AG20443 (cell line): ENCODE measurements around the gene PPARGC1A.
A peak's percentile ranks its signal among the peaks of the same experiment; 100 is the strongest.

Experiments
- DNase-seq: peaks from one replicate; pipeline ENCODE4 v3.0.0; 2012; ENCODE audit warnings: low spot score, mixed read lengths

Gene PPARGC1A

DNA sequence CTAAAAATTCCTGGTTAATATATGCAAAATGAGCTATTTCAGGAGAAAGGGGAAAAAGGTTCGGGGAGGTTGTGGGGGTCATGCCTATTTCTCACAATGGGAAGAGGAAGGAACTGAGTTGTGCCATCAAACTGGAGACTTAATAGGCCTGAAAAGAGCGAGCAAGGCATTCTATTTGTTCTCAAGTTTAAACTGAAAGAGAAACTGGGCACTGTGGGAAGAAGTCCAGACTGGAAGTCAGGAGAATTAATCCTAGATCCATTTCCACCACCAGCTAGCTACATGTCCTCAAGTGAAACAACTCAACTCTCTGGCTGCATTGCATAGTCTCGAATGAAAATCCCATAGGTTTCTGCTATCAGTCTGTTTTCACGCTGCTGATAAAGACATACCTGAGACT is 50.6 kb downstream of the PPARGC1A start:
- DNase-seq = no peak

- DNase-seq = no peak
Measured at GRCh38 chr4:23838607-23839006, 51.2 kb downstream of the PPARGC1A start.

DNA sequence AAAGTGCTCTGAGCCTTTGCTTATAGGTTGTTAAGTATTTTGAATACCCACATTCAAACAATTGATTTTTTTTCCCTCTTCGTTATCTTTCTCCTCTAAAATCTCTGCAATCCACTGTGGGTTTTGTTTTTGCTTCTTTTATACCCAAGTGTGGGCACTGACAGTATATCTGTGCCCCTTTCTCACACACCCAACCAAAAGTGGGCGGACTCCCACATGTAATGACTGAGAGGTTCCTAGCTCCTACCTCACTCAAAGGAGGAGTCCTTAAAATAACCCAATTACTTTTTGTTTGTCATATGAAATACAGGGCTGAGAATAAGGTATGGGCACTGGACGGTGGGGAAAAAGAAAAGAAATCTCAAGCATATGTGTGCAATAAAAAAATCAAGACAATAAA is 51.7 kb downstream of the PPARGC1A start:
- DNase-seq = no peak

GRCh38 chr4:23837371-23837770 is 52.5 kb downstream of the PPARGC1A start:
- DNase-seq = no peak

DNA sequence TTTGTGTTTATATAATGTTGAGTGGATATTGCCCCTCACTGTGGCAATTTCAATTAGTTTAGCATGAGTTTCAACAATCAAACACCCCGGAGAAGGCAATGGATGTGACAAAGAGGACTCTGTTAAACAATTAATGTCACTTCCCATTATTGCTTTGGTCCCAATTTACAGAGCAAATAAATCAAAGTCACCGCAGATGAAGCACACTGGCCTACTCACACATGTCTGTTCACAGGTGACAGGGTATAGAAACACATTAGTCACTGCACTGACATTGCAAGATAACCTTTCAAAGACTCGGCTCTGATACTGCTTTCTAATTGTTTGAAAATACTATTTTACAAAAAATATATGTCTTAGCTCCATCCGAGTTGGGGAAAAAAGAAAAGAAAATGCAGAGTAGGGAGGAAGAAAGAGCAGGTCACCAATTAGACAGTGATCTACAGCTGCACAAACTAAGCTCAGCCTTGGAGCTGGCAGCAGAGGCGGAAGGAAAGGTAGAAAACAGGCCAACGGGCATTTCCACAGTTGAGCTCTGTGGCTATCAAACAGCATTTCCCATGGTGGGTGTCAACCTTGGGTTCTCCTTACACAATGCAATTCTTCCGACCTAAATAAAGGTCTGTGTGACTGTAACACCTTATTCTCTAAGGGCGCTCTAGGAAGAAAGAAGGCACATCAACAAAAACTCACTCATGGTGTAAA is 53.9 kb downstream of the PPARGC1A start:
- DNase-seq = no peak

- no peak for DNase-seq
Measured at GRCh38 chr4:23828779-23829178, 61.1 kb downstream of the PPARGC1A start.

DNA sequence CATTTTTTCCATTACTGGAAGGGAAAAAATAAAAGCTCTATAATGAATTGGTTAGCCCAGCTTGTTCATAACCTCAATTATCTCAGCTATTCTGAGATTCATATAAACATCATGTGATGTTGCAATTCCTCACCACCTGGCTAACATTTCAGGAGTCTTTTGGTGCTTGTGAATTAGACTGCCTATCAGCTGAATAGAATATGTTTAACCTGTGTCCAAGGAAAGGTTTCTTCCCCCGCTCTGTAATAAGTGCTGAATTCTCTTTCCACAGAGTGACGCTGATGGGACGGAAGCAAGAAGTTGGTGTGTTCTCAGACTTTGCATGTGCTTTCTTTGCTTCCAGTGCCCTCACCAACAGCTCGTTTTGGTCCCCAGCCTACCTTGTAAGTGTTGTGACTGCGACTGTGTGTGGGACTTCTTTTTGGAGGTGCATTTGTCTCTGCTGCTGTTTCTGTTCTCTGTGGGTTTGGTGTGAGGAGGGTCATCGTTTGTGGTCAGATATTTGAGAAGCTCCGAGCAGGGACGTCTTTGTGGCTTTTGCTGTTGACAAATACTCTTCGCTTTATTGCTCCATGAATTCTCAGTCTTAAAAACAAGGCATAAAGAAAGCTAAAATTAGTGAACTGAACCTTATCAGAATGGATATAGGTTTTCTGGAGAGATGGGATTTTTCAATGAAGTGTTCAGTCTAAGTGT is 61.7 kb downstream of the PPARGC1A start:
- DNase-seq = no peak

DNA sequence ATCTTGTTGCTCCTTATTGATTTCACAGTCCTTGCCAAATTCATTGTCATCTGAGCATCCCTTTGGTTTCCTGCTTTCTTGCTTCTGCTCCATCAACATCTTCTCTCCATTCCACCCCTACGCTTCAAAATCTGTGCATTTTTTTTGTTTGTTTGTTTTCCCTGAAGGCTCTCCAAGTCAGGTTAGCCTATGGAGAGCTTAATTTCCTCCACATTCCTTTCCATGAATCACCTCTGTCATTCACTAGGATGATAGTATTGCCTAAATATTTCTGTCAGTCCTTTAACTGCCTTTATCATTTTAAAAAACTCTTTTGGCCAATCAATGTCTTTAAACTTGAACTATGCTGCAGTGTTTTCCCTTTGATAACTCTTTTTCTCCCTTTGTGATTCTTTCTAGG is 67.7 kb downstream of the PPARGC1A start:
- DNase-seq = no peak

DNA sequence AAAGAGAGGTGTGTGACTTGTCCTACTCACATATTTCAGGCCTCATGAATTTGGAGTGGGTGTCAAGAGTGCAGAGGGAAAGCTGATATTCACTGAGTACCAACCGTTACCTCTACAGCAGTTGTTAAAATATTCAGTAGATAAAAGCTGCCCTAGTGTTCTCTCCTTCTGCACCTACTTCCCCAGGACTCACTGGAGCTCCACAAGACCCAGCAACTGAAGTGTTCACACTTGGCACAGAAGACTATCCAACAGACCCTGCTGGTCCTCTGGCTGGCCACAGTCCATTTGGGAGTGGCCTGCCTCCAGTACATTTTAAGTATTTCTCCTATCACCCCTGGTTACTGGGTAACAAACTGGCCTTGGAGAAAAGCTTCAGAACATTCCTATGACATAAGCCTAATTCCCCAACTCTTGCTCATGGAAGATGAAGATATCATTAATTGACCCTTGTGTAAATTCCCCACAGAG is 70.8 kb downstream of the PPARGC1A start:
- peak; percentile 32 for DNase-seq

GRCh38 chr4:23818097-23818885 is 71.6 kb downstream of the PPARGC1A start:
- DNase-seq = no peak

DNA sequence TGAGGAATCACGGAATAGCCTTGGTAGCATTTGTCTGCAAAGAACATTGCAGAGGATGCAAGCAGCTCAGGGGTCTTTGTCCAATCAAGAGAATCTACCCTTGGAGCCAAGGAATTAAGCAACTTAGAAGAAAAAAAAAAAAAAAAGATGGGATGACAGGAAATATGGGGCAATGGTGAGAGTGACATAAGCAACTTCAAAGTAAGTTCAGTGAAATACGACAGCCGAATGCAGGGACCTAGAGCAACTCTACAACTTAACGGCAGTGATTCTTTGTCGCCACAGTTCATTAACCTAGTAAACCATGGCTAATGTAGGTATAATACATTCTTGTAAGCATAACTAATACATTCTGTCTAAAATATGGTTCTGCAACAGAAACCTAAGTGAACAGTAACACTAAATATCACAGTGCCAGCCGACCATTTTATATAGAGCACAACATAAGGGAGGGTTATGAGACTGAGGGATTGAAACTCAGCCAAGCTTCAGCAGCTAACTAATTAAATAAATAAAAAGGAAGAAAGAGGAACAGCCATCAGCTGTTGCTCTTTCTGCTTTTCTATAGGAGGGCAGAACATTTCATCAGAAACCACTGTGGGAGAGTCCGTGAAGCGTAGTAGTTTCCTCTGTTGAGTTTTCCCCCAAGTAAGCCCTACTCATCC is 74.7 kb downstream of the PPARGC1A start:
- DNase-seq = no peak

GRCh38 chr4:23814587-23814986 is 75.3 kb downstream of the PPARGC1A start:
- DNase-seq = peak; percentile 34

GRCh38 chr4:23811161-23811560 is 78.7 kb downstream of the PPARGC1A start:
- DNase-seq = no peak

DNA sequence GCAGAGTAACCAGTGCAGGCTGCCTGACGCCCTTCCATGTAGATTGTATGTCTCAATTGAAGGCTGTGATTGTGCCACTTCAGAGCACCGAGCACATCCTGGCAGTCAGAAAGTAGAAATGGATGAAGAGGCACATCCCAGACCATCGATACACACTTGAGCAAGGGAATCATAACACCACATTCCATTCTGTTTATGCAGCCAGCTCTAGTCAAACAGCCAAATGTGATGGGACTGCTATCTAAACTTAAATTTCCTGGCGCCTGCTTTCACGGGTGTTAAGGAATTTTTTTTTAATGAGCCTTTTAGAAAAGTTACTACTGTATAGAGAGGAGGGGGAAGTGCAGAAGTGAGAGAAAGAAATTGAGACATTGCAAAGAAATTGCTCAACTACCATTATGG is 84.4 kb downstream of the PPARGC1A start:
- DNase-seq = no peak

DNA sequence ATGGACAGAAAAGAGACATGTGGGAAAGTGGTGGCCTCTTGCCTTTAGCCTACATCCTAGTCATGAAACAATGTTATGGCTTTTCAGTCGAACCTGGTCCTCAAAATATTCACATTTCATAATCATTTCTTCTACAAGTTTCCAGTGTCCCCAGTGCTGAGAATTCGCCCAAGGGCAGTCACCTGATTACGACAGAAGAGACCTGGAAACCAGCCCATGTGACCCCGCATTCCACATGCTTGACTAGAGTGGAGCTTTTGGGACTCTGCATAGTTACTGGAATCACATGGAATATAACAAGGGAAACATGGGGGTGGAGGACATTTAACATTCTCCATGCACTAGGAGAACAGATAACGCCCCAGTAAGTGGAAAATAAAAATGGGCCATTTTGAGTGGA is 100.1 kb downstream of the PPARGC1A start:
- DNase-seq = peak; percentile 80

GRCh38 chr4:23788460-23788859 is 101.4 kb downstream of the PPARGC1A start:
- DNase-seq = no peak

- DNase-seq = no peak
Measured at GRCh38 chr4:23788027-23788426, 101.8 kb downstream of the PPARGC1A start.

GRCh38 chr4:23782778-23783437 is 106.9 kb downstream of the PPARGC1A start:
- no peak for DNase-seq

DNA sequence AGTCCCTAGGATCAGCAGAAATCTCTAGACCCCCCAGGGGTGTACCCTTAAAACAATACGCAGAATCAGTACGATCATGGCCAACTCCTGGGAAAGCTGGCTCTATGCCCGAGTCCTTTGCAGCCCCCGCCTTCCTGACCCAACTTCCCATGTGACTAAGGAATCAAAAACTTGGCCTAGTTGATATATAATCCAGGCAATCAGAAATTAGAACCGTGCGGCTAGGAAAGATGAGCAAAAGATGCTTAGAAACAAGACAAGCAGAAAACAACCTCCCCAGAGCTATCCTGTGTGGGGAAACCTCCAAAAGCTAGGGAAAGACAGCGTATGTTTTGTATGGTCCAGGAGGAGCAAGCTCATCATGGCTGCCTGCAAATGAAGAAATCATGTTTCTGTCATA is 110.0 kb downstream of the PPARGC1A start:
- no peak for DNase-seq

DNA sequence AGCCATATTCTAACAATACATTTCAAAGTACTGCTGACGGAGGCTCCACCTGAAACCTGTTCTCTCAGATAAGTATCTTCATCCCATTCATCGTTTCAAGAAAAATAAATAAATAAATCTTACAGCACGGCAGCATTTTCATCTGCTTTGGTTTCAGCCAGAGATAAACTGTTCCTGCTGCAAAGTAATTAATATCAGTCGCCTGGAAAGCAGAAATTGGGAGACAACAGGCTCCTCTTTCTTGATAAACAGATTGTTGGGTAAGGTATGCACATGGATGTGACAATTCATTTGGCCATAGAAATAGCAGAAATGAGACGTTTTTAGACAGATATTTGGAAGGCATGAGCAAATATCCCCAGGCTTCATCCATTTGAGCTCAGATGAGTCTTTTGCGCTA is 110.4 kb downstream of the PPARGC1A start:
- no peak for DNase-seq

DNA sequence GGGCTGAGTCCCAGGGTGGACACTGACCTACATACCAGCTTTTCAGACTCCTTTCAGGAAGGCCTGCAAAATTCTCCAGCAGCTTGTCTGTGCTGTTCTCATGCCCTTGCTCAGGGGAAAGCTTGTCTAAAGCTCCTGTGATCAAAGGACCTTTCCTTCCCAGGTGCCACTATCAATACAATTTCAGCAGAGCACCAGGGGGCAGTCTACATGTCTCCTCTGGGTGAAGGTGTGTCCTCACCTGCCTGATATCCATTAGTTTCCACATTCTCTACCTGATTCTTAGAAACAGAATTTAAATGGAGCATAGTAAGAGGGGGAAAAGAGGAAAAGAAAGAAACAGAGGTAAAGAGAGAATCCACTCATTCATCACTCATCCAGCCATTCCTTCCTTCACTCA is 114.2 kb downstream of the PPARGC1A start:
- no peak for DNase-seq

DNA sequence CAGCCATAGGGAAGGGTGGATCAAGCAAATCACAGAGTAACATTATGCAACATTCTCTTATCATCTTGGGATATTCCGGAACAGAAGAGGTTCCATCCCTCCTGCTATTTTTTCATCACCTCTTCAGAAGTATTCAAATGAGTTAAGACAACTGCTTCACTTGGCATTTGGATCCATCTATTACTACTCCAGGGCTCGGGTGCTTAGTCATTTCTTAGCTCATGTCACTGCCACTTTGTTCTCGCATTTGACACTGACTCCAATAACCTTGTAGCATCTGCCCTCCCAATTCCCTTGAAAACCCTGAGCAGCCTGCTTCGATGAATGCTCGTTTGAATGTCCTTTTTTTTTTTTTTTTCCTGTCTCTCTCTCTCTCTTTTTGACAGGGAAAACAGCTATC is 114.9 kb downstream of the PPARGC1A start:
- no peak for DNase-seq
